NCI-H2107 treated with DMSO at 0.1 percent for 48 hours (cell line): ENCODE results near the gene KANSL1L.

Experiments used
- DNase-seq: peaks from one replicate; lab custom pipeline; 2025; ENCODE audit not compliant: unreplicated experiment; lab: John Stamatoyannopoulos, UW

Gene KANSL1L

DNA sequence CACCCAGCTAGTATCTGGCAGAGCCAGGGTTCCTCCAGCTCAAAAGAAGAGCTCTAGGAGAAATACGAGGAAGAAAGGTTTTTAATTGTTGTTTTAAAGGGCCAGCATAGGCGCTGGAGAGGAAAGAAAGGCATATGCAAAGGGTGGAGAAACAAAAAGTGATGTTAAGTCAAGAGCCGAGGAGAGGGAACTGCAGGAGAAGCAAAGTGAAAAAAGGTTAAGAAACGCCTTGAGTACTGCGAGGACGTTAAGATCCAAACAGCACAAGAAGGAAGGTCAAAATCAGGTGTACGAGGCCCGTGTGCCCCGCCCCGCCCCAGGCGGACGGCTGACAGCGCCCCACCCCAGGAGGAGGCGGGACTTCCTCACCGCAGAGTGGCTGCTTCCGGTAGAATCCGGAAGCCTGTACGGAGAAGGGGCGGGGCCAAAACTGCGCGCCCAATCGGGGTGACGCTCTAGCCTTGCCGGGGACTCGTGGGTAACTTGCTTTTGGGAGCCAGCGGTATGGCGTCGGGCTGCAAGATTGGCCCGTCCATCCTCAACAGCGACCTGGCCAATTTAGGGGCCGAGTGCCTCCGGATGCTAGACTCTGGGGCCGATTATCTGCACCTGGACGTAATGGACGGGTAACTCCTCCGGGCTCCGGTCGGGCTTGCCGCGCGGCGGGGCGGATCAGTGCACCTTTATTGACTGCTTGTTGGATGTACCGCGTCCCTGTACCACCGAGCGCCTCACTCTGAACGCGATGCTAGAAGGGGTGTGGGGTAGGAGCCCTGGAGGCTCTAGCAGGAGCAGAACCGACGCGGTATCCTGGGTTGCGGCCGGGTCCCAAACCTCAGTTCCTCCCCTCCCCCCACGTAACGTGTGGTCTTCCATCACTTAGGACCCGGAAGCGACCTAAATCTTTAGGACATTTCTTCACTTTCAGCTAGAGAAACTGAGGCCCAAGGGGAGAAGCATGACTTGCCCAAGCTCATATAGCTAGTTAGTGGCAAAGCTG lies 168.8 kb downstream of the KANSL1L start, which contains the start of gene RPE:
Gene RPE (plus strand): TSS at position 481 of the 1,000 bp plus-strand sequence. CDS start 24 bp downstream, at position 505.
- DNase-seq: peak; percentile 93

- no peak for DNase-seq
These were observed 170.5 kb downstream of the KANSL1L start for GRCh38 chr2:210000464-210001324.

- no peak for DNase-seq
These were observed 172.6 kb downstream of the KANSL1L start for GRCh38 chr2:209998596-209998995.

GRCh38 chr2:209993968-209994367 lies 177.2 kb downstream of the KANSL1L start:
- no peak for DNase-seq

DNA sequence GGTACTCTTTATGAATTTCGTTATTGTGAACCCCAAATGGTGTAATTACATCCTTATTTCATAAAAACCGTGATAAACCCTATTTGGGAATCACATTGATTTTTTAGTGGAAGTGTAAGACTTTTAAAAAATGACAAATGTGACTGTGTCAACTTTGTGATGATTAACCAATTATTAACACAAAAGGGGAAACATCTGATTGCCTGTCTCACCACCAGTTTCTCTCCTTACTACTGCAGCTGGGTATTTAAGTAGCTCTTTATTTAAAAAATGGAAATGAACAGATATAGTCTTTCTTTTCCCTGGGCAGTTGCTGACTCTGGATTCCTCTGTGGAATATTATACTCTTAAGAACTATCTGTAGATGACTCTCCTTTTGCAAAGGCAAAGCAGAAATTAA lies 180.4 kb downstream of the KANSL1L start:
- DNase-seq: no peak

GRCh38 chr2:209988010-209988409 lies 183.2 kb downstream of the KANSL1L start:
- DNase-seq: no peak

GRCh38 chr2:209986415-209986814 lies 184.8 kb downstream of the KANSL1L start:
- no peak for DNase-seq

DNA sequence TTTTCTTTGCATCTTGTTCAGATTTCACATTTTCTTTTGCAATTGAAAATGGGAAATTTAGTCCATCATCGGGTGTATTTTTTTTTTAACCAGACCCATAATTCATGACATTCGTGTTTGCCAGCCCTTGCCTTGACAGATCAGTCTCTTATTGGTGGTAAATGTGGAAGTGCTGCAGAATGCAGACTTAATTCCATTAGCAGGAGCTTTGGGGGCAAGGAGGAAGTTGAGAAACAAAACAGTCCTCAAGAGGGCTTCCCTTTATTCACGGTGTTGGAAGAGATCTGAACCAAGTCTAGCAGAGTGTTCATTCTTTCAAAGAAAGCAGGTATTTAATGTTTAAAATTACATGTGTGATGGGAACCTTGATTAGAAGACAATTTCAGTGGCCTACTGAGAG lies 185.3 kb downstream of the KANSL1L start:
- DNase-seq: no peak

DNA sequence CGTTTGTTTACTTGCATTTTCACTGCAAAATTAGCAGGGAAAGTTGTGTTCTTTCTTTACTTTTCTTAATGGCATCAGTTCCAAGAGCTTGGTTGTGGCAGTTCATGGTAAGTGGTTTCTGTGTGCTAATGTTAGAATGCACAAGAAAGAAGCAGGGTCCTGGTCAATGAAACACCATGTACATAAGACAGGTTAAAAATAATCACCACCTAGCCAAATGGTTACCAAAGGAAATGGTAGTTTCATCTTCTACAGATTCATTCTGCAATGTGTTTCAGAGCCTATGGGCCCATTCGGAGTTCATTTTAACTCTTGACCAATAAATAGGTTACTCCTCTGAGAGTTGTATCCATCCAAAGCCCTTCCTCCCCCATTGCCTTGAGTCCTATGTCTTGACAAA lies 186.9 kb downstream of the KANSL1L start:
- no peak for DNase-seq

- peak; percentile 49 for DNase-seq
These were observed 193.6 kb downstream of the KANSL1L start for GRCh38 chr2:209977386-209978239.

- DNase-seq: no peak
These were observed 194.4 kb downstream of the KANSL1L start for GRCh38 chr2:209976698-209977385.

DNA sequence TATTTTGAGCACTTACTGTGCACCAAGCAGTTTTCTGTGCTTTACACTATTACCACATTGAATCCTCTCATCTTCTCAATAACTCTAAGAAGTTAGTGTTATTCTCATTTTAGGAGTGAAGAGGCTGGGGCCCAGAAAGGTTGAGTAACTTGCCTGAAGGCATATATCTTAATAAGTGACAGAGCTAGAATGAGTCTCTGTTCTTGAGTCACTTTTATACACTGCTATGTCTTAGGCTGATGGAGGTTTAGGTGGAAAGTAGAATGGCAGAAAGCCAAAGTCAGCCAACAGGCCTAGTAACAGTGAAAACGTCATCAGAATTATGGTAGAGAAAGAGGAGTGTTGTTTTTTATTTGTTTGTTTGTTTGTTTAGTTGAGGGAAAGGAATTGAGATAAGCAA lies 196.6 kb downstream of the KANSL1L start:
- no peak for DNase-seq

- no peak for DNase-seq
These were observed 197.9 kb downstream of the KANSL1L start for GRCh38 chr2:209973328-209973727.
